NCI-H345 treated with DMSO at 0.1 percent for 48 hours (cell line): ENCODE data around the gene URM1.
"Not testable (repeated sequence)": the region's sequence is repeated elsewhere in the genome, so short reads cannot be mapped to it uniquely, and the experiment has no call there.

ENCODE experiments used
- DNase-seq: peaks from one replicate; lab custom pipeline; 2025; ENCODE audit not compliant: unreplicated experiment; lab: John Stamatoyannopoulos, UW

The URM1 gene

DNA sequence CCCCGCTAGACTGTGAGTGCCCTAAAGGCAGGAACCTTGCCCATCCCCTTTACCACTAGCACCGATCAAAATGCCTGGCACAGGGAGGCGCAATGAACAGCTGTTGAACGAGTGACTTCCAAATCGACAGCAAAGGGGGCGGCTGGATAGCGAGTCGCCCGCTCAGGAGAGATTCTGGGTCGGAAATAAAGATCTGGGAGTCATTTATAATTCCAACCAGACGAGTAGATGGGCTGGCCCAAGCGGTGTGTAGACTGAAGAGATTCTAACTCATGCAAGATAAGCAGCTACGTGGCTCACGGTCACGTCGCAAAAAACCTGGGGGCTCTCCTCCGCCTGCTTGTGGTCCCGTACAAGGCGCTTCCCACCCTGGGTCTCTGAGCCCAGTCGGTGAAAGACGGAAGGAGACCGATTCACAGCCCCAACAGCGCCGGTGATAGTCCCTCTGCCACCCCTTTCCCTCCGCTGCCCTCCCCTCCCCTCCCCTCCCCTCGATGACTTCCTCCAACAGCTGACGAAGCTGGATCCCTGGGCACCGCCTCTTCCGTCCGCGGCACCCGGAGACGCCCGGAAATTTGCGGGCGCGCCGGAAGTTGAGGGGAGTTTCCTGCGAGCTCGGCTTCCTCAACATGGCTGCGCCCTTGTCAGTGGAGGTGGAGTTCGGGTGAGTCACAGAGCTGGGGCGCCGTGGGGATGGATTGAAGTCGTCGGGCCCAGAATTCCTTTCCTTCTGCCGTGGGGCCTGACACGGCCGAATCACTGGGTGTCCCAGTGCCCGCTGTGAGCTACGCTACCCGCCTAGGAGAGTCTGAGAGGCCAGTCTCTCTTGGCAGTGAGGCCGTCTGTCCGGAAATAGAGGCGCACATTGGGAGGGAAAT, at the start of gene URM1:
TSS of gene URM1 (plus strand) at position 623 of the 878 bp plus-strand sequence. CDS start at position 630, 7 bp downstream.
- peak; percentile 84 for DNase-seq

GRCh38 chr9:128321879-128322403, 49.2 kb upstream of the URM1 start:
- no peak for DNase-seq

DNA sequence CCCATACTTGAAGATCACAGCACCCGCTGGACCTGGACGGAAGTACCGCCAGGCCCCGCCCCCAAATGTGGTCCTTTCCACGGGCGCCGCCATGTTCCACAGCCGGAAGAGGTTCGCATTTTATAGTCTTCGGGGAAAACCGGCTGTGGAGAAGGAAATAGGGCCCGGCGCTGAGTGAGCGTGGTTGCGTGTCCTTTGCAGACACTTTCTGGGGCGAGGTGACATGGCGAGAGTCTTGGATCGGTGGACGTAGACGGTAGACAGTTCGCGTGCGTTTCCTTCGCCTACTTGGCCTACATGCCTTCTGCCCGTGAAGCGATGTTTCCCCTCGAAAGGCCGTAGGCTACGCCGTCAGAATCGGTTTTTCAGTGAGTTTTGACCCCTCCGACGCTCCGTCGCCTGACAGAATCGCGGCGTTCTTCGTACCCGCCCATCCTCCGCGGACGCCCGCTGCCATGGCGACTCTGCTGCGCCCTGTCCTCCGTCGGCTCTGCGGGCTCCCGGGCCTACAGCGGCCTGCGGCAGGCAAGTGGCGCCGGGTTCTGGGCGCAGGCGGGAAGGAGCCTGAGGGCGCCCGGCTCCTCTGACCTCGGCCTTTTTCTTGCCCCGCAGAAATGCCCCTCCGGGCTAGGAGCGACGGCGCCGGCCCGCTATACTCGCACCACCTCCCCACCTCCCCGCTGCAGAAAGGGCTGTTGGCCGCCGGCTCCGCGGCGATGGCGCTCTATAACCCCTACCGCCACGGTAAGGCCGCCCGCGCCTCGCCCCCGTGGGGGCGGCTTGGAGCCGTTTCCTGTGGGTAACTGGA, 48.6 kb upstream of the URM1 start, which contains the start of the genes COQ4 and TRUB2:
TSS of gene COQ4 (plus strand) at position 436 of the 808 bp plus-strand sequence. CDS start at position 456, 20 bp downstream.
TSS of gene TRUB2 (minus strand) at position 44 of the 808 bp plus-strand sequence. CDS start at position 5, 39 bp downstream.
- peak; percentile 90 for DNase-seq

- no peak for DNase-seq
Observed at GRCh38 chr9:128323212-128323730, 47.9 kb upstream of the URM1 start.

- DNase-seq = no peak
Observed at GRCh38 chr9:128323791-128324190, 47.4 kb upstream of the URM1 start.

DNA sequence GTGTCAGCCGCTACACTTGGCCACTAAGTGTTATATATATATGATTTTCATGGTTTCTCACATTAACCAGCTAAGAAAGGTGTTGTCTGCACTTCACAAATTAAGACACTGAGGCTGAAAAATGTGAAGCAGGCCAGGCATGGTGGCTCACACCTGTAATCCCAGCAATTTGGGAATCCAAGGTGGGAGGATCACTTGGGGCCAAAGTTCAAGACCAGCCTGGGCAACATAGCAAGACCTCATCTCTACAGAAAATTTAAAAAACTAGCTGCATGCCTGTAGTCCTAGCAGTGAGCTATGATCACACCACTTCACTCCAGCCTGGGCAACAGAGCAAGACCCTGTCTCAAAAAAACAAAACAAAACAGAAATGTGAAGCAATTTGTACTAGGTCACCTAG, 46.8 kb upstream of the URM1 start:
- no peak for DNase-seq

DNA sequence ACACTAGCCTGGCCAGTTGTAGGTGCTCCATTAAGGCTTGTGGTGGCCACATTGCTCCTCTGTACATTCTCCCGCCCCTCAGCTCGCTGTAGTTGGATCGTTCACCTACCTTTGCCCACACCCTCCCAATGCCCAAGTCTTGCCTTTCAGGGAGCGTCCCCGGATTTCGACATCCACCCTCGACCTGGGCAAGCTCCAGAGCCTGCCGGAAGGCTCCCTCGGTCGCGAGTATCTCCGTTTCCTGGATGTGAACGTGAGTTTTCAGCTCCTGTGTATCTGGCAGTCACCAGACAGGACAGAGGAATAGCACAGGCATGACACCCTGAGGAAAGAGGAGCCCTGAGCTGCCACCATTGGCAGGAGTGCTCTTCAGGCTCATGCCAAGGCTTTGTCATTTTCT, 45.5 kb upstream of the URM1 start:
- no peak for DNase-seq

DNA sequence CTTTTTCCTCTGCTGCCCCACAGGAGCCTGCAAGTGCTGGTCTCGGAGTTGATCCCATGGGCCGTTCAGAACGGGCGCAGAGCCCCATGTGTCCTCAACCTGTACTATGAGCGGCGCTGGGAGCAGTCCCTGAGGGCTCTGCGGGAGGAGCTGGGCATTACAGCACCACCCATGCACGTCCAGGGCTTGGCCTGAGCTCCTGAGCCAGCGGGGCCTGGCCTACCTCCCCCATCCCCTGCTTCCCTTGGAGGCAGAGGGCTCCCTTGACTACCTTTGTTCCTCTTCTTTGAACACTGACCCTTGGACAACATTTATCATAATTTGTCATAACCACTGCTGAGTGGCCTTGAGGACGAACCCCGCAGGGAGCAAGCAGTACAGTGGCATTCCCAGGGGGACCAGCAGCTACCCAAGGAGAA, 37.7 kb upstream of the URM1 start:
- no peak for DNase-seq

DNA sequence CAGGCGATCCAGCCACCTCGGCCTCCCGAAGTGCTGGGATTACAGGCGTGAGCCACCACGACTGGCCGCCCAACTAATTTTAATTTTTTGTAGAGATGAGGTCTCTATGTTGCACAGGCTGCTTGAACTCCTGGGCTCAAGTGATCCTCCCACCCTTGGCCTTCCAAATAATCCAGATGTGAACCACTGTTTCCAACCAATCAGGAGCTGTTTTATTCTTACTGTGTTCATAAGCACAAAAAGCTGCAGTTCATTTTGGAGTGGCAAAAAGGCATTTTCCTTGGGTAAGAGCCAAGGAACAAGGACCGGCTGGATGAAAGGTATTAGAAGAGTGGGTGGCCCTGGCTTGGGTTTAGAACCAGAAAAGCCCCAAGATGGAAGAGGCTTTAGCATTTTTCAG, 36.0 kb upstream of the URM1 start:
- DNase-seq = no peak

GRCh38 chr9:128335914-128336313, 35.3 kb upstream of the URM1 start:
- no peak for DNase-seq

- no peak for DNase-seq
Observed at GRCh38 chr9:128337936-128338335, 33.2 kb upstream of the URM1 start.

DNA sequence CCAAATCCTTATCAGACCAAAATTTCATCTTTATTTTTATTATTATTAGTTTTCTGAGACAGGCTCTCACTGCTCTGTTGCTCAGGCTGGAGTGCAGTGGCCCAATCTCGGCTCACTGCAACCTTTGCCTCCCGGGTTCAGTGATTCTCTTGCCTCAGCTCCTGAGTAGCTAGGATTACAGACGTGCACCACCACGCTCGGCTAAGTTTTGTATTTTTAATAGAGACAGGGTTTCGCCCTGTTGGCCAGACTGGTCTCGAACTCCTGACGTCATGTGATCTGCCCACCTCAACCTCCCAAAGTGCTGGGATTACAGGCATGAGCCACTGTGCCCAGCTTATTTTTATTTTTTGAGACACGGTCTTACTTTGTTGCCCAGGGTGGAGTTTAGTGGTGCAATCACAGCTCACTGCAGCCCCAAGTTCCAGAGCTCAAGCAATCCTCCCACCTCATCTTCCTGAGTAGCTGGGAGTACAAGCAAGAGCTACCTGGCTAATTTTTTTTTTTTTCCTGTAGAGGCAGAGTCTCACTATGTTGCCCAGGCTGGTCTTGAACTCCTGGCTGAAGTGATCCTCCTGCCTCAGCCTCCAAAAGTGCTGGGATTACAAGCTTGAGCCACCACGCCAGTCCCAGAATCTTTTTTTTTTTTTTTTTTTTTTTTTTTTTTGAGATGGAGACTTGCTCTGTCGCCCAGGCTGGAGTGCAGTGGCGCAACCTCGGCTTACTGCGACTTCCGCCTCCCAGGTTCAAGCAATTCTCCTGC, 32.1 kb upstream of the URM1 start:
- not testable (repeated sequence) for DNase-seq

DNA sequence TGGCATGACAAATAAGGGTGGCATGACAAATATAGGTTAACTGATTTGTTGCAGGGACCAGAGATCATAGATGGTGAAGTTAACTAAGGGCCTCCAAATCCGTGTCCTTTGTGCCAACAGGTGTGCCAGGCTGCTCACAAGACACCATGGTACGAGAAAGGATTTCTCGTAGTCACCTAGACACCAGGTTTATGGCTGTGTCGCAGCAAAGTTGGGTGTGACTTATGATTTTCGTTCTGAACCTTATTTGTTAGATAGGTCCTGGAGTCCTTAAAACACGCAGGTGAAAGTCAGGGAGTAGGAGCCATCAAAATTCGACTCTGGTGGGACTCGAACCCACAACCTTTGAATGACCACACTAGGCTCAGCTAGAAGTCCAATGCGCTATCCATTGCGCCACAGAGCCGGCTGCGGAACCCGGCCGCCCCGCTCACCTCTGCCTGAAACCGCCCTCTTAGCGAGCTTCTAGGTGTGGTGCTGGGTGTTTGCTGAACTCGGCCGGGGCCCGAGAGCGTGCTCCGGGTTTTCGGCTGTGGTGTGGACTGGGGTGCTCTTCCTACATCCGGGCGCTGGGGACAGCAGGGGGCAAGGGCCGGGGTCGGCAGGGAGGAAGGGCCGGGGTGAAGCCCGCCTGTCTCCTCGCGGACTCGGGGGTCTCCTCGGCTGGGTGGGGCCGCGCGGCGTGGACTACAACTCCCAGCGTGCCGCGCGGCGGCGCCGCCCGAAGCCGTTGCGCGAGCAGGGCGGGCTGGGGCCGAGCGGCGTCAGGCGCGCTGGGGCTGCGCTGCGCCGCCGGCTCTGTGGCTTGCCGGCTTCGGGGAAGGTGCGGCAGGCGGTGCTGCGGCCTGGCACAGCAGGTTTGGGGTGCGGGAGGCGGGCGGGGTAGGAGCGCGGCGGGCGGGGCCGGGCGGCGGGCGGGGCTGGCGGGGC, 31.1 kb upstream of the URM1 start, which contains the start of gene SLC27A4:
TSS of gene SLC27A4 (plus strand) at position 767 of the 930 bp plus-strand sequence. CDS start 2,606 bp downstream, outside the sequence.
- DNase-seq = peak; percentile 59

- DNase-seq = no peak
Observed at GRCh38 chr9:128340691-128341434, 30.3 kb upstream of the URM1 start.

GRCh38 chr9:128341435-128341849, 29.7 kb upstream of the URM1 start:
- DNase-seq = peak; percentile 53

GRCh38 chr9:128342971-128343680, 28.0 kb upstream of the URM1 start:
- DNase-seq = no peak

DNA sequence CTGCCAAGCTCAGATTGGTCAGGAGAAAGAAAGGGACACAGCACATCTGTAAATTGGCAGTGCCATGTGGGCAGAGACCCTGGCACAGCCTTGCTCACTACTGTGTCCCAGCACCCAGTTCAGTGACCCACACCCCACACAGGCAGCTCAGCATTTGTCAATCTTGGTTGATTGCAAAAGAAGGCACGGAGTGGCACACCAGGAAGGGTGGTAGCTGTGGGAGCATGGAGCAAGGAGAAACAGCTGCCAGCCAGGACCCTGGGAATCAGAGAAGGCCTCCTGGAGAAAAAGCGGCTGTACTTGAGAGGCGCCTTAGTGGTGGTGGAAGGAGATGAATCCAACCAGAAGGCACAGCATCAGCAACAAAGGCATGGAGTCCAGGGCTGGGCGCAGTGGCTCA, 27.3 kb upstream of the URM1 start:
- DNase-seq = no peak
